ENCODE data around the gene COL18A1. TPM values are rescaled to one million over a fixed set of nuclear protein-coding genes. Genes with fewer than 3 reads are reported as not detected.

COL18A1 gene
- total RNA-seq, 1 experiment from 2014 or later, result 676 TPM

- H3K27me3 ChIP-seq (ENCODE audit: control insufficient read depth, insufficient read depth, low read length), result no peaks in the 10 kb centered on the region
- H3K9me3 ChIP-seq (ENCODE audit: control insufficient read depth, insufficient read depth, low read depth, low read length), result no peaks in the 10 kb centered on the region
- intact Hi-C loops (cut with micrococcal nuclease; ENCODE audit: unreplicated experiment), result no loop called here
- in situ Hi-C loops (cut with HindIII; ENCODE audit: low pct_unique_long_range_greater_than_20kb, low sequenced_read_pairs), result no loop called here
- no peak for TF ChIP-seq TCF7L2 (IDR thresholded peaks at IDR 0.05; ENCODE audit: low read depth, low read length)
- no peak for TF ChIP-seq POLR2AphosphoS5 (IDR thresholded peaks at IDR 0.05; ENCODE audit: low read depth, low read length)
- no peak for TF ChIP-seq CTCF (IDR thresholded peaks at IDR 0.05)
- TF ChIP-seq SIN3A (IDR thresholded peaks at IDR 0.05; ENCODE audit: borderline replicate concordance, insufficient read depth, low read depth, low read length), result no peak
- no peak for TF ChIP-seq REST (IDR thresholded peaks at IDR 0.05; ENCODE audit: insufficient read depth in 1 of 2, low read depth in 2 of 2, low read length in 1 of 2)
- CTCF ChIA-PET, result no interaction called here
- POLR2A ChIA-PET, result no interaction called here
- no peak overlapping the region for H3K4me3 ChIP-seq (ENCODE audit: low read depth in 2 of 2, low read length in 2 of 2)
- DNase-seq (ENCODE audit: low read depth, low spot score) (no peak), ATAC-seq (no peak)
- H3K27ac ChIP-seq (ENCODE audit: low read length), result no peak overlapping the region
- H3K4me1 ChIP-seq (ENCODE audit: control insufficient read depth, insufficient read depth, low read length), result peaks cover 10% of the 10 kb centered on the region
- BruUV-seq (replicated peaks), result no TSS peak
- peaks cover 3% of the 10 kb centered on the region; the same call in 1 of the 2 replicates for H3K36me3 ChIP-seq (ENCODE audit: control insufficient read depth, insufficient read depth, low read length)
Measured at GRCh38 chr21:45537746-45538291, 132.9 kb downstream of the COL18A1 start.

GRCh38 chr21:45538381-45539045, 133.5 kb downstream of the COL18A1 start:
- no peaks in the 10 kb centered on the region for H3K27me3 ChIP-seq (ENCODE audit: control insufficient read depth, insufficient read depth, low read length)
- no peak overlapping the region for H3K27ac ChIP-seq (ENCODE audit: low read length)
- H3K4me3 ChIP-seq (ENCODE audit: low read depth in 2 of 2, low read length in 2 of 2), result no peak overlapping the region
- H3K4me1 ChIP-seq (ENCODE audit: control insufficient read depth, insufficient read depth, low read length), result peaks cover 14% of the 10 kb centered on the region
- in situ Hi-C loops (cut with HindIII; ENCODE audit: low pct_unique_long_range_greater_than_20kb, low sequenced_read_pairs) (no loop called here), intact Hi-C loops (cut with micrococcal nuclease; ENCODE audit: unreplicated experiment) (no loop called here)
- DNase-seq (ENCODE audit: low read depth, low spot score), result no peak
- TF ChIP-seq POLR2AphosphoS5 (IDR thresholded peaks at IDR 0.05; ENCODE audit: low read depth, low read length) (no peak), SIN3A (IDR thresholded peaks at IDR 0.05; ENCODE audit: borderline replicate concordance, insufficient read depth, low read depth, low read length) (no peak), REST (IDR thresholded peaks at IDR 0.05; ENCODE audit: insufficient read depth in 1 of 2, low read depth in 2 of 2, low read length in 1 of 2) (no peak), TCF7L2 (IDR thresholded peaks at IDR 0.05; ENCODE audit: low read depth, low read length) (no peak), CTCF (IDR thresholded peaks at IDR 0.05) (no peak)
- peaks cover 3% of the 10 kb centered on the region; the same call in 1 of the 2 replicates for H3K36me3 ChIP-seq (ENCODE audit: control insufficient read depth, insufficient read depth, low read length)
- no peaks in the 10 kb centered on the region for H3K9me3 ChIP-seq (ENCODE audit: control insufficient read depth, insufficient read depth, low read depth, low read length)
- CTCF ChIA-PET, result no interaction called here
- POLR2A ChIA-PET, result no interaction called here
- ATAC-seq, result no peak
- BruUV-seq (replicated peaks), result no TSS peak

Data from Panc1 (cell line).